HUES48 (cell line): ENCODE data around the gene SHBG.

Source experiments
- H3K27ac ChIP-seq: one replicate; pipeline ENCODE4 v1.7.0; 2013; ENCODE audit warnings: low read depth, low read length, inconsistent platforms
- H3K27me3 ChIP-seq: 2 replicates; pipeline ENCODE4 v1.6.1; 2013; ENCODE audit warnings: mild to moderate bottlenecking, low read length; ENCODE audit not compliant: control insufficient read depth, insufficient read depth
- H3K36me3 ChIP-seq: 2 replicates; pipeline ENCODE4 v1.6.1; 2013; ENCODE audit warnings: low read length; ENCODE audit not compliant: control insufficient read depth, insufficient read depth
- H3K4me1 ChIP-seq: 2 replicates; pipeline ENCODE4 v1.6.1; 2013; ENCODE audit warnings: mild to moderate bottlenecking, low read length; ENCODE audit not compliant: control insufficient read depth, insufficient read depth
- H3K4me3 ChIP-seq: 2 replicates; pipeline ENCODE4 v1.5.1; 2013; ENCODE audit warnings: mild to moderate bottlenecking, low read depth, low read length
- H3K9ac ChIP-seq: 2 replicates; pipeline ENCODE4 v1.6.1; 2013; ENCODE audit warnings: mild to moderate bottlenecking, low read depth, low read length, moderate library complexity
- H3K9me3 ChIP-seq: 2 replicates; pipeline ENCODE4 v1.6.1; 2013; ENCODE audit warnings: low read length; ENCODE audit not compliant: control insufficient read depth, insufficient read depth

SHBG gene

GRCh38 chr17:7629939-7630571 is at the start of gene SHBG:
Gene SHBG, plus strand, starts transcription at chr17:7630135. Its CDS starts 38 bp downstream, at chr17:7630173.
- no peaks in the 10 kb centered on the region for H3K27me3 ChIP-seq
- no peak within 1 kb of the TSS for H3K4me3 ChIP-seq
- H3K27ac ChIP-seq = no peak within 1 kb of the TSS
- H3K36me3 ChIP-seq = no peaks in the 10 kb centered on the region
- H3K9ac ChIP-seq = no peak within 1 kb of the TSS
- no peaks in the 10 kb centered on the region for H3K9me3 ChIP-seq
- H3K4me1 ChIP-seq = peaks cover 15% of the 10 kb centered on the region

- H3K4me3 ChIP-seq = no peak overlapping the region
- no peaks in the 10 kb centered on the region for H3K9me3 ChIP-seq
- H3K9ac ChIP-seq = no peak overlapping the region
- peaks cover 37% of the 10 kb centered on the region for H3K36me3 ChIP-seq
- H3K4me1 ChIP-seq = peaks cover 15% of the 10 kb centered on the region; the same call in 1 of the 2 replicates
- H3K27me3 ChIP-seq = no peaks in the 10 kb centered on the region
- H3K27ac ChIP-seq = peak overlapping the region; percentile 50
Measured at GRCh38 chr17:7580604-7581575, 49.0 kb upstream of the SHBG start.

- Histone ChIP-seq H3K27me3 (no peaks in the 10 kb centered on the region), H3K27ac (peak overlapping the region; percentile 100), H3K4me3 (peak overlapping the region; percentile 81), H3K4me1 (peaks cover 15% of the 10 kb centered on the region; the same call in 1 of the 2 replicates), H3K9ac (peak overlapping the region; percentile 98), H3K9me3 (no peaks in the 10 kb centered on the region), H3K36me3 (peaks cover 30% of the 10 kb centered on the region)
Measured at GRCh38 chr17:7582396-7583252, 47.3 kb upstream of the SHBG start.

GRCh38 chr17:7583253-7584109 is 46.5 kb upstream of the SHBG start, which contains the start of gene MPDU1:
Gene MPDU1, plus strand, starts transcription at chr17:7583852. Its CDS starts 11 bp downstream, at chr17:7583863.
- Histone ChIP-seq H3K4me1 (peaks cover 15% of the 10 kb centered on the region; the same call in 1 of the 2 replicates), H3K36me3 (peaks cover 26% of the 10 kb centered on the region), H3K27me3 (no peaks in the 10 kb centered on the region), H3K27ac (peak within 1 kb of the TSS; percentile 100), H3K9ac (peak within 1 kb of the TSS; percentile 98), H3K4me3 (peak within 1 kb of the TSS; percentile 81), H3K9me3 (no peaks in the 10 kb centered on the region)

- H3K4me1 ChIP-seq = peaks cover 29% of the 10 kb centered on the region
- no peak overlapping the region for H3K9ac ChIP-seq
- no peak overlapping the region for H3K27ac ChIP-seq
- H3K9me3 ChIP-seq = no peaks in the 10 kb centered on the region
- H3K4me3 ChIP-seq = no peak overlapping the region
- H3K36me3 ChIP-seq = peaks cover 28% of the 10 kb centered on the region
- no peaks in the 10 kb centered on the region for H3K27me3 ChIP-seq
Measured at GRCh38 chr17:7586673-7587419, 43.1 kb upstream of the SHBG start.

GRCh38 chr17:7587420-7588151 is 42.3 kb upstream of the SHBG start:
- Histone ChIP-seq H3K36me3 (peaks cover 36% of the 10 kb centered on the region), H3K4me3 (no peak overlapping the region; the same call in 1 of the 2 replicates), H3K9me3 (no peaks in the 10 kb centered on the region), H3K4me1 (peaks cover 26% of the 10 kb centered on the region), H3K27me3 (no peaks in the 10 kb centered on the region), H3K27ac (no peak overlapping the region), H3K9ac (no peak overlapping the region)

- H3K27me3 ChIP-seq = no peaks in the 10 kb centered on the region
- no peaks in the 10 kb centered on the region for H3K9me3 ChIP-seq
- H3K9ac ChIP-seq = peak overlapping the region; percentile 61
- H3K4me3 ChIP-seq = peak overlapping the region; percentile 76
- peaks cover 17% of the 10 kb centered on the region for H3K4me1 ChIP-seq
- peaks cover 47% of the 10 kb centered on the region for H3K36me3 ChIP-seq
- peak overlapping the region; percentile 96 for H3K27ac ChIP-seq
Measured at GRCh38 chr17:7588553-7589203, 41.3 kb upstream of the SHBG start.

GRCh38 chr17:7589204-7589868 is 40.6 kb upstream of the SHBG start:
- Histone ChIP-seq H3K27me3 (no peaks in the 10 kb centered on the region), H3K36me3 (peaks cover 53% of the 10 kb centered on the region), H3K27ac (peak overlapping the region; percentile 96), H3K4me1 (peaks cover 16% of the 10 kb centered on the region), H3K9me3 (no peaks in the 10 kb centered on the region), H3K4me3 (peak overlapping the region; percentile 76), H3K9ac (peak overlapping the region; percentile 61)
